NCI-H2196 treated with DMSO at 0.1 percent for 48 hours (cell line): ENCODE data around the gene BAHCC1.

Experiments used
- DNase-seq: peaks from one replicate; lab custom pipeline; 2025; ENCODE audit not compliant: unreplicated experiment; lab: John Stamatoyannopoulos, UW

BAHCC1 gene

DNA sequence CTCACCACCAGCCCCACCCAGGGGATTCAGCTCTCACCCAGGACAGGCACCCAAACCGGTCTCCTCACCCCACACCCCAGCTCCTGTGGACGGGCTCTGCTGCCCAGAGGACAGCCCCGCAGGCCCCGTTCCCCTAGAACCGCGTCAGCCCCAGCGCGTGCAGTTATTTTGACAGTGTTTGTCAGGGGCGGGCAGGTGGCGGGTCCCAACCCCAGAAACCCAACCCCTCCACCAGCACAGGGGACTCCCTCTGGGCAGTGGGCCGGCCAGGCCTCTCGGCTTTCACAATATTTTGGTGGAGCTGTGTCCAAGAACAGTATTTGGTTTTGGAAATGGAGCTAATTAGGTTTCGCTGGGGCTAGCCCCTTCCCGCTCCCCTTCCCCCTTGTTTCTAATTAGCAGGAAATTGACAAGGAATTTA is 44.8 kb downstream of the BAHCC1 start:
- DNase-seq: no peak

- DNase-seq: no peak
Observed at GRCh38 chr17:81440511-81441244, 45.4 kb downstream of the BAHCC1 start.

- no peak for DNase-seq
Observed at GRCh38 chr17:81442791-81443190, 47.5 kb downstream of the BAHCC1 start.

DNA sequence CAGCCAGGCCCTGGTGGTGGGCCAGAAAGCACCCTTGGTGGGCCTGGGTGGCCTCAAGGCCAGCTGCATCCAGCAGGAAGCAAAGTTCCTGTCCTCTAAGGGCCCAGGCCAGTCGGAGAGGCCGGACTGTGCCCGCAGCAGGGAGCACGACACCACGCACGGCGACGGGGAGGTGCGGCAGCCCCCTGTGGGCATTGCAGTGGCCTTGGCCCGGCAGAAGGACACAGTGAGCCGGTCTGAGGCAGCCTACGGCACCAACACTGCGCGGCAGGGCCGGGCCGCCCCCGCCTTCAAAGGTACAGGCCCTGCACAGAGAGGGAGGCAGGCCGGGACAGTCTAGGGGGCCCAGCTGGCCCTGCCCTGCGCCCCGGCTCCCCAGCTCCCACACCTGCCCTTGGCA is 48.0 kb downstream of the BAHCC1 start:
- no peak for DNase-seq

- DNase-seq: no peak
Observed at GRCh38 chr17:81444610-81445339, 49.5 kb downstream of the BAHCC1 start.

DNA sequence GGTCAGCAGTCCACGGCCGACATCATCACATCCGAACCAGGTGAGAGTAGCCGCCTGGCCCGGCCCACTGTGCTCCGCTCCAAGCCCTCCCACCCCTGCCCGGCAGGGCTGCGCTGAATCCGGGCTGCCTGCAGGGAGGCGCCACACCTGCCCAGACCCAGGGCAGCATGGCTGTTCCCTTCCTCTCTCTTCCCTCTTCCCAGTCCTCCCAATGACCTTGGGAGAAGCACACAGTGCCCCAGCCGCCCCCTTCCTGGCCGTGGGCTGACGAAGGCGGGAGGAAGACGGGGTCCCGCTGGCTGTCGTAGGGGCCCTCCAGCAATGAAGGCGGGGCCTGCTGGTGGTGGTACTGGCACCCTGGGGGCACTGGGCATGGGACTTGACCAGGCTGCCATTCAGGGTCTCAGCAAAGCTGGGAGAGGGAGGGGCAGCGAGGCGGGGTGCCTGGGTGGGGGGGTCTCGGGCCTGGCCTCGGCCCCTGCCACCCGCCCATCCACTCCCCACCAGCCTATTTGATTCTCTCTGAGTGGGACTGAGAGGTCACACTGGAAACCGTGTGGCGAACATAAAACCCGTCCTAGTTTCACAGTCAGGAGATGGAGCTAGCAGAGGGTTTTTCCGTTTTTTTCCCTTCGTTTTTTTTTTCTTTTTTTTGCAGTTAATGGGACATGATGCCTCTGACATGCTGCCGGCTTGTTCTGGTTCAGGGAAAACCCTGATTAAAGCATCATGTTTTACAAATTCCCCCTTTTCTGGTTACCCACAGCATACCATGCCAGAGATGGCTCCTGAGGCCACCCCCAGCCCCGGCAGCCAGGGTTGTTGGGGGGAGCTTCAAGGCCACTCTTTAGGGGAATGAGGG is 50.6 kb downstream of the BAHCC1 start:
- DNase-seq: no peak

- no peak for DNase-seq
Observed at GRCh38 chr17:81447331-81447933, 52.2 kb downstream of the BAHCC1 start.

GRCh38 chr17:81448442-81448841 is 53.2 kb downstream of the BAHCC1 start:
- DNase-seq: no peak

DNA sequence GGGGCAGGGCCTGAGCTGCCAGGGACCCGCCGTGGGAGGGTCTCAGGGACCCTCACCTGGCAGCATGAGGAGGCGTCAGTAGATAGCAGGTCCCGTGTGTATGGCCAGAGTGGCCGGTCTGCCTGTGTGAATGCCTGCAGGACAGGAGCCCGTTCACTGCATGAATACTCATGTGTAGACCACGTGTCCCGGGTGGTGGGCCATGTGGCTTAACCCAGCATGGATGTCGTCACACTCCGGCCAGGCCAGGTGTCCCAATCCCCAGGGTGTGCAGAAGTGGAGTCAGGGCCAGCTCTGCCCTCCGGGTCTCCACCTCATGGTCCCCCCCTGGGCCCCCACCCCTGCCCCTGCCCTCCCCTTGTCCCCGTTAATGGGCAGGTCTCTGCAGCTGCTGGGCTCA is 53.7 kb downstream of the BAHCC1 start:
- no peak for DNase-seq

DNA sequence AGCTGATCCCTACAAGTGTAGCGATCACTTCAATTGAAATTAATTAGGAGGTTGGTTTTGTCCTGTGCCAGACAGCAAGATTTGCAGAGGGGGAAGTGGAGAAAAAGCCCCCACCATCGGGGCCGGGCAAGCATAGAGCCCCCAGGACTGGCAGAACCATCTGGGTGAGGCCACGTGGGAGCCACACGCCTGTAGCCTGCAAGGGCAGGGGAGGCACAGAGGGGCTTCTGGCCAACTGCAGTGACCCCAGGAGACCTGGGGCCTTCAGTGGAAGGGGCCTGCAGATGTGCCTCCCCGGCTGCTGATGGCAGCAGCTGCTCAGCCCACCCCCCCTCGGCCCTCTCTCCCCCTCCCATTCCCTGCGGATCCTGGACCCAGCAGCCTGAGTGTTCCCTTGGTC is 54.1 kb downstream of the BAHCC1 start:
- no peak for DNase-seq

DNA sequence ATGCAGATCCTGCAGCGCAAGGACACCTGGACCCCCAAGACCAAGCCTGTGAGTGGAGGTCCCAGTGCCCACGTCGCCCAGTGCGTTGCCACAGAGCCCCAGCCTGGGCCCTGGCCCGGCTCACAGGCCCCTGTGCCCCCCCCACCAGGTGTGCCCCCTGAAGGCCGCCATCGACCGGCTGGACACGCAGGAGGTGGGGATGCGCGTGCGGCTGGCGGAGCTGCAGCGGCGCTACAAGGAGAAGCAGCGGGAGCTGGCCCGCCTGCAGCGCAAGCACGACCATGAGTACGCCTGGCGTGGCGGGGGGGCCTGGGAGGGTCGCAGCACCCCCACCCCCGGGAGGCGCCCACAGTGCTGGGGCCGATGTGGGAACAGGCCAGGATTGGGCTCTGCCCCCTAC is 56.6 kb downstream of the BAHCC1 start:
- no peak for DNase-seq

- DNase-seq: no peak
Observed at GRCh38 chr17:81452551-81452950, 57.3 kb downstream of the BAHCC1 start.

DNA sequence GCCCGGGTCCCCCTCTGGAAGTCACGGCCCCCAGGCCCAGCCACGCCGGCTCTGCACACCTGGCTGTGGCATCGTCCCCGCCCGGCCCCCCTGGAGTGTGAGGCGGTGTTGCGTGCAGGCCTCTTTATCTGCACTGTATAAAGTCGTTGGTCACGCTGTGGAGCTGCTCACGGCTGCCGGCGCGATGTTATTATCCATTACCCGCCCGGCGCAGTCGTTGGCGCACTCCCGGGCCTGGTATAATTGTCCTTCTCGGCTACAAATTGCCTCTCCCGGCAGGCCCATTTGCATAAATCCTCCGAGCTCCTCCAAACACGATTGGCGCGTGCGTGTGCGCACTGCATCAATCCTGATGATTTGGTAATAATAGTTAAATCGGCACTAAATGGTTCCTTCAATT is 57.8 kb downstream of the BAHCC1 start:
- no peak for DNase-seq

- no peak for DNase-seq
Observed at GRCh38 chr17:81453712-81454111, 58.5 kb downstream of the BAHCC1 start.

DNA sequence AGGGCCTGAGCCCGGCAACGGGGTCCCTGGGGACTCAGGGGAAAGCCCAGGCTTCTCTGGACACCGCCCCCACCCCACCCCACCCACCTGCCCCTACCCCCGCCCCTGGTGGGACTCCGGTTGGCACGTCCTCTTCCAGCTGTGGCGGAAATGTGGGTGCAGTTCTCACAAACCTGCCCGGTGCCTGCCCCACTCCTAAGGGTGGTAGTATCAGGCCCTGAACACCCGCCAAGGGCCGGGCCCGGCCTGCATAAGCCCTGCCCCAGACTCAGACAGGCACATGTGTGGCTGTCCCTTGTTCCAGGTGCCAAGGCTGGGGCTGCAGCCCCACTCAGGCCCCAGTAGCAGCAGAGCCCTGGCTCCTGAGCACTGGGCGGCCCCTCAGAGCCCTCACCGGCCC is 59.2 kb downstream of the BAHCC1 start:
- DNase-seq: no peak

DNA sequence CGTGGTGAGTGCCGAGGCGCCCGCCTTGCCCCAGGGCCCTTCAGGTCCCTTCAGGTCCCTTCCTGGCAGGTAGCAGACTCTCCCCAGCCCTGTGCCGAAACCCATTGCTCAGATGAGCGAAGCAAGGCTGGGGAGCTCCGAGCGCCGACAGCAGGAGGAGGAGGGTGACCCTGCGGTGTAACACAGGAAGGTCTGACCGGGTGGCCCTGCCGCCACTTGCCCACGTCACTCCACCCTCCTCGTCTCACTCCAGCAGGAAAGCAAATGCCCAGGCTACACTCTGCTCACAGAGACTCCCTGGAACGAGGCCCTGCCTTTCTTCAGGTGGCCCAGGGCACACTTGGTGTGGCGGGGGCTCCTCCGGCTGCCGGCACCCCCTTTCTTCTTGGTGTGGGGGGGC is 60.1 kb downstream of the BAHCC1 start:
- no peak for DNase-seq

DNA sequence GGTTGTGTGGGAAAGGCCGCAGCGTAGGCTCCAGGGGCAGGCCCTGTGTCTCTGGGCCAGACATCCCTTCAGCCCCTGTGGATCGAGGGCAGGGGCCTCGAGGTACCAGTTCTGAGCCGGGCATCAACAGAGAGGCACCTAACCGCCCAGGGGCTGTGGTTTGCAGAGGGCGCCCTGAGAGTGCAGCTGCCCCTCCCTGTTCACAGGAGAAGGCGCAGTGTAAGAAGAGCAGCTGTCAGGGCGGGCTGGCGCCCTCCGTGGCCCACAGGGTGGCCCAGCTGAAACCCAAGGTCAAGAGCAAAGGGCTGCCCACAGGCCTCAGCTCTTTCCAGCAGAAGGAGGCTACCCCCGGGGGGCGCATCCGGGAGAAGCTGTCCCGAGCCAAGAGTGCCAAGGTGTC is 60.8 kb downstream of the BAHCC1 start:
- DNase-seq: no peak

DNA sequence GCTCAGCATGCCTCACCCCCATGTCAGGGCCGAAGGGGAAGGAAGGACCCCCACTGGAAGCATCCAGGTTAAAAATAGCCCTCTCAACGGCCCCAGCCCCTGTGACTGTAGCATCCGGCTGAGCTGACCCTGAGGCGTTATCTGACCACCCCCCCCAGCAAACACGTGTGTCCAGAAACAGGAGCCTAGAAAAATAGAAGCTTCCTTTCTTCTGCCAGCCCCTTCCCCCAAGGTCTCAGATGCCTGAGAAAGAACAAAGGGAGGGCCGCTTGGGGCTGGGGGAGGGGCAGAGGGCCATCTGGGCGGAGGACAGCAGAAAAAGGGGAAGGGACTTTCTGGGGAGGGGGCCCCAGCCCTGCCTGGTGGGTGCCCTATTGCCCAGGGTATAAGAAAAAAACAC is 61.5 kb downstream of the BAHCC1 start:
- no peak for DNase-seq

GRCh38 chr17:81457401-81457800 is 62.1 kb downstream of the BAHCC1 start:
- DNase-seq: no peak

- DNase-seq: no peak
Observed at GRCh38 chr17:81457917-81458555, 62.8 kb downstream of the BAHCC1 start.

GRCh38 chr17:81458628-81459027 is 63.4 kb downstream of the BAHCC1 start:
- no peak for DNase-seq
